ENCODE data around the gene RFLNA. TPM values are rescaled to one million over a fixed set of nuclear protein-coding genes. Genes with fewer than 3 reads are reported as not detected.

RFLNA gene
- total RNA-seq, 1 experiment from 2014 or later, result 10.6 TPM

- H3K23me2 ChIP-seq (ENCODE audit: insufficient read length, low read depth, low read length, poor library complexity, severe bottlenecking), result no peaks in the 10 kb centered on the region
- H3K4ac ChIP-seq (ENCODE audit: low read depth, low read length), result no peak overlapping the region
- TF ChIP-seq CTCF (conservative IDR thresholded peaks at IDR 0.05), result no peak
- H2AFZ ChIP-seq (ENCODE audit: low read length), result no peak overlapping the region
- no peak overlapping the region for H3K18ac ChIP-seq (ENCODE audit: insufficient read length, low read depth, low read length)
- H3K27ac ChIP-seq (ENCODE audit: insufficient read length, low read depth, low read length), result no peak overlapping the region
- no peaks in the 10 kb centered on the region for H3K27me3 Mint-ChIP-seq (ENCODE audit: low read depth)
- no peaks in the 10 kb centered on the region for H3K79me1 ChIP-seq (ENCODE audit: insufficient read depth, low read depth, low read length, poor library complexity, severe bottlenecking)
- H4K91ac ChIP-seq (ENCODE audit: insufficient read length, low read depth, low read length), result no peak overlapping the region
- no peak overlapping the region for H2AK5ac ChIP-seq (ENCODE audit: insufficient read length, low read length)
- H2BK120ac ChIP-seq (ENCODE audit: low read depth, low read length, poor library complexity, severe bottlenecking), result no peak overlapping the region
- no peaks in the 10 kb centered on the region for H3K4me1 ChIP-seq (ENCODE audit: insufficient read depth, low read length)
- H2BK20ac ChIP-seq (ENCODE audit: low read depth, low read length, poor library complexity, severe bottlenecking), result no peak overlapping the region
- H3K9me3 ChIP-seq (ENCODE audit: control insufficient read depth, low read depth, low read length), result no peaks in the 10 kb centered on the region
- H3K4me3 Mint-ChIP-seq, result no peak overlapping the region
- H3K56ac ChIP-seq (ENCODE audit: insufficient read length, low read depth, low read length), result no peak overlapping the region
- H3K23ac ChIP-seq (ENCODE audit: insufficient read length, low read depth, low read length), result no peak overlapping the region
- H3T11ph ChIP-seq (ENCODE audit: low read length), result no peak overlapping the region
- no peaks in the 10 kb centered on the region; a peak in 1 of 5 replicates for H3K9me3 Mint-ChIP-seq
- no peaks in the 10 kb centered on the region for H4K20me1 ChIP-seq (ENCODE audit: control insufficient read depth, insufficient read depth, insufficient read length)
- H3K27ac Mint-ChIP-seq, result no peak overlapping the region
- no peak overlapping the region for H3K14ac ChIP-seq (ENCODE audit: insufficient read depth, low read length)
- no peak overlapping the region for H2BK15ac ChIP-seq (ENCODE audit: low read depth, low read length)
- peaks cover 25 to 71% (median 70%) of the 10 kb centered on the region in 3 experiments for H3K36me3 Mint-ChIP-seq (ENCODE audit: insufficient read depth in 1 of 3, low read depth in 3 of 3)
- H3K79me2 ChIP-seq (ENCODE audit: insufficient read depth, low read length), result no peaks in the 10 kb centered on the region
- no peaks in the 10 kb centered on the region for H3K27me3 ChIP-seq (ENCODE audit: insufficient read depth, low read length)
- no peaks in the 10 kb centered on the region for H3K4me1 Mint-ChIP-seq
- no CpG with 5 or more reads among the region's 13 CpGs for WGBS (ENCODE audit: extremely low coverage, insufficient read length, low lambda C conversion rate)
- no peak for DNase-seq
- H4K8ac ChIP-seq (replicated peaks; ENCODE audit: insufficient read length, low read depth, low read length), result no peak overlapping the region
- H2BK5ac ChIP-seq (ENCODE audit: insufficient read length, low read length), result no peak overlapping the region
- no peak overlapping the region for H4K5ac ChIP-seq (ENCODE audit: insufficient read length, low read depth, low read length)
- no peak overlapping the region for H2BK12ac ChIP-seq (ENCODE audit: insufficient read length, low read depth, low read length)
- no peak overlapping the region for H3K9ac ChIP-seq (ENCODE audit: extremely low read depth, insufficient read length, low read length)
- H3K4me2 ChIP-seq (ENCODE audit: insufficient read depth, insufficient read length, low read length), result no peak overlapping the region
Observed at GRCh38 chr12:124354400-124354799, 59.5 kb downstream of the RFLNA start.
